ENCODE data around the gene GALNTL6. TPM values are rescaled to one million over a fixed set of nuclear protein-coding genes. Genes with fewer than 3 reads are reported as not detected.

GALNTL6 gene
- total and polyA plus RNA-seq, 3 donors from 2014 or later, result 2.9 to 6.2 (median 4.9) TPM

DNA sequence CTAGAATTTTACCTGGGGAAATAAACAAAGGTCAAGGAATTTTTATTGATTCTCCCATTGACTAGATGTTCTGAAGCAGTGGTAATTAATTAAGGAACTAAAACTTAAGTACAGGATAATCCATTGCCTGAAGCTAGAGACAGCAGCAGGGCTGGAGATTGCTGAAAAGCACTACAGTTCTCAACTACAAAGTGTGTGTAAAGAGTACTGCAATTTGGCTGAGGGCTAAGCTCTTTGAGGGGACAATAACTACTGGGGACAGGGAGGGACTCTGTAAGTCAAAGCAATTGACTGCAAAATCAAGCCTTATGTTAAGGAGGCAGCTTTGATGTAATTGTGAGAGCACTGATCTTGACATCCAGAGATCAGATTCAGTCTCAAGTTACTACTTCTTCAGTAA lies 260.4 kb downstream of the GALNTL6 start:
- H3K9me3 ChIP-seq, result no peaks in the 10 kb centered on the region
- intact Hi-C loops (cut with DNase I; ENCODE audit: low total_unique reads), result no loop called here
- TF ChIP-seq, protein P1, sequence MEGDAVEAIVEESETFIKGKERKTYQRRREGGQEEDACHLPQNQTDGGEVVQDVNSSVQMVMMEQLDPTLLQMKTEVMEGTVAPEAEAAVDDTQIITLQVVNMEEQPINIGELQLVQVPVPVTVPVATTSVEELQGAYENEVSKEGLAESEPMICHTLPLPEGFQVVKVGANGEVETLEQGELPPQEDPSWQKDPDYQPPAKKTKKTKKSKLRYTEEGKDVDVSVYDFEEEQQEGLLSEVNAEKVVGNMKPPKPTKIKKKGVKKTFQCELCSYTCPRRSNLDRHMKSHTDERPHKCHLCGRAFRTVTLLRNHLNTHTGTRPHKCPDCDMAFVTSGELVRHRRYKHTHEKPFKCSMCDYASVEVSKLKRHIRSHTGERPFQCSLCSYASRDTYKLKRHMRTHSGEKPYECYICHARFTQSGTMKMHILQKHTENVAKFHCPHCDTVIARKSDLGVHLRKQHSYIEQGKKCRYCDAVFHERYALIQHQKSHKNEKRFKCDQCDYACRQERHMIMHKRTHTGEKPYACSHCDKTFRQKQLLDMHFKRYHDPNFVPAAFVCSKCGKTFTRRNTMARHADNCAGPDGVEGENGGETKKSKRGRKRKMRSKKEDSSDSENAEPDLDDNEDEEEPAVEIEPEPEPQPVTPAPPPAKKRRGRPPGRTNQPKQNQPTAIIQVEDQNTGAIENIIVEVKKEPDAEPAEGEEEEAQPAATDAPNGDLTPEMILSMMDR (IDR thresholded peaks at IDR 0.05), result no peak
- no peak for TF ChIP-seq POLR2A (IDR thresholded peaks at IDR 0.05)
- H3K27ac ChIP-seq, result no peak overlapping the region
- no peaks in the 10 kb centered on the region for H3K4me1 ChIP-seq
- no peak for DNase-seq
- no peak overlapping the region for H3K4me3 ChIP-seq
- H3K27me3 ChIP-seq, result no peaks in the 10 kb centered on the region
- no peaks in the 10 kb centered on the region for H3K36me3 ChIP-seq (ENCODE audit: low read depth, missing control alignments)

- no peak for TF ChIP-seq POLR2A (IDR thresholded peaks at IDR 0.05)
- TF ChIP-seq, protein P1 (IDR thresholded peaks at IDR 0.05), result no peak
- Histone ChIP-seq H3K27me3 (no peaks in the 10 kb centered on the region), H3K27ac (no peak overlapping the region), H3K9me3 (no peaks in the 10 kb centered on the region), H3K4me1 (no peaks in the 10 kb centered on the region), H3K36me3 (ENCODE audit: low read depth, missing control alignments) (no peaks in the 10 kb centered on the region), H3K4me3 (no peak overlapping the region)
- WGBS, 2 donors, result 69 to 82% methylated on average over 1 of the region's 1 CpG
- intact Hi-C loops (cut with DNase I; ENCODE audit: low total_unique reads), result no loop called here
- DNase-seq, result no peak
Measured at GRCh38 chr4:172083272-172083671, 270.1 kb downstream of the GALNTL6 start.

GRCh38 chr4:172088556-172088955 lies 275.4 kb downstream of the GALNTL6 start:
- Histone ChIP-seq H3K4me1 (no peaks in the 10 kb centered on the region), H3K27me3 (no peaks in the 10 kb centered on the region), H3K27ac (no peak overlapping the region), H3K36me3 (ENCODE audit: low read depth, missing control alignments) (no peaks in the 10 kb centered on the region), H3K9me3 (no peaks in the 10 kb centered on the region), H3K4me3 (no peak overlapping the region)
- intact Hi-C loops (cut with DNase I; ENCODE audit: low total_unique reads), result no loop called here
- WGBS, 2 donors, result 37 to 58% methylated on average over 2 of the region's 2 CpGs
- no peak for DNase-seq
- no peak for TF ChIP-seq POLR2A (IDR thresholded peaks at IDR 0.05)
- TF ChIP-seq, protein P1 (IDR thresholded peaks at IDR 0.05), result no peak

DNA sequence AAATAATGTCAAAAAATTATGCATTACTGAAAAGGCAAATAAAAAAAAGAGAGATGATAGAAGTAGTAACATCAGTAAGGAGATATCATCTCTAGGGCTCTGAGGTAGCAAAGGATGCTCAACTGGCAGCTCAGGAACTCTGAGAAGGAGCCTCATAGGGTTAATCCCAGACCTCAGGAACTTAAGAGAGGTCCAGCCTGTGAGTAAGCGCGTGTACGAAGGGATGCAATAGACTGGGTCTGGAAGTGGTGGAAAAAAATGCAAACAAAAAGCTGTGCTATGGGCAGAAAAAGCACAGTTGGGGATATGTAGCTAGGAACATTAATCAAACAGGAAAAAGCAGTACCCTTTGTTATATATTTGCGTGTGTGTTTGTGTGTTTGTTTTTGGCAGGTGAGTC lies 282.0 kb downstream of the GALNTL6 start:
- no peak for DNase-seq
- intact Hi-C loops (cut with DNase I; ENCODE audit: low total_unique reads), result no loop called here
- Histone ChIP-seq H3K4me1 (no peaks in the 10 kb centered on the region), H3K27me3 (no peaks in the 10 kb centered on the region), H3K4me3 (no peak overlapping the region), H3K36me3 (ENCODE audit: low read depth, missing control alignments) (no peaks in the 10 kb centered on the region), H3K27ac (no peak overlapping the region), H3K9me3 (no peaks in the 10 kb centered on the region)
- 80 to 83% methylated on average over 4 of the region's 4 CpGs for WGBS, 2 donors
- TF ChIP-seq POLR2A (IDR thresholded peaks at IDR 0.05), result no peak
- TF ChIP-seq, protein P1 (IDR thresholded peaks at IDR 0.05), result no peak

DNA sequence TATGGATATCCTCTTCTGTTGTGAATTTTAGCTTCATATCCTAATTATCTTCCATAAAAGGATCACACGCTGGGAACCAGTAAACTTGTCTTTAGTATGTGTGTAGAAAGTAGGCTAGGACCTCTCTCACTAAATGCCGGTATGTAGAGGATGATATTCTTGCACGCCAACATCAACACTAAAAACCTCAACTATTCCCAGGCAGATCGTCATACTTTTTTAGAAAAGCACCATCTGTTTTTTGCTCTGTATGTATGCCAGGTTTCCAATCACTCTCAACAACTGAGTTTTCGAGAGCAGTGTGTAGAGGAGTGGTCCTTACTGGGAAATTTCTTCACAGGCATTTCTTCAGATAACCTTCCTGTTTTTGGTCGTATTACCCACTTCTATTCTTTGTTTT lies 283.6 kb downstream of the GALNTL6 start:
- no peaks in the 10 kb centered on the region for H3K4me1 ChIP-seq
- no peak overlapping the region for H3K4me3 ChIP-seq
- H3K36me3 ChIP-seq (ENCODE audit: low read depth, missing control alignments), result no peaks in the 10 kb centered on the region
- H3K27ac ChIP-seq, result no peak overlapping the region
- H3K9me3 ChIP-seq, result no peaks in the 10 kb centered on the region
- TF ChIP-seq, protein P1 (IDR thresholded peaks at IDR 0.05), result no peak
- TF ChIP-seq POLR2A (IDR thresholded peaks at IDR 0.05), result no peak
- intact Hi-C loops (cut with DNase I; ENCODE audit: low total_unique reads), result no loop called here
- H3K27me3 ChIP-seq, result no peaks in the 10 kb centered on the region
- no peak for DNase-seq
- WGBS, 2 donors, result 67 to 76% methylated on average over 6 of the region's 6 CpGs

All from testis (tissue), 3 donors.